ENCODE data around the gene FNDC10. TPM values are rescaled to one million over a fixed set of nuclear protein-coding genes. Genes with fewer than 3 reads are reported as not detected.

The FNDC10 gene
- total and polyA plus RNA-seq, 9 of the 15 experiments (the other 6 are each of a cell fraction or from before 2014, with no cell fraction given) = 0.08 to 6.3 (median 1.6) TPM

GRCh38 chr1:1554926-1555915, 44.7 kb downstream of the FNDC10 start (continued):
- 0 out of 2 replicates have a peak, but pooled peaks have one; percentile 52 for TF ChIP-seq ARID4B (CRISPR knock-in tag; IDR thresholded peaks at IDR 0.05)
- peak; percentile 21; the same call in 1 of the 2 replicates for TF ChIP-seq TFAP4 (CRISPR knock-in tag; IDR thresholded peaks at IDR 0.05; ENCODE audit: borderline replicate concordance)
- no peak for TF ChIP-seq FOXO4 (CRISPR knock-in tag; IDR thresholded peaks at IDR 0.05)
- no peak for TF ChIP-seq ZNF133 (CRISPR knock-in tag; IDR thresholded peaks at IDR 0.05)
- TF ChIP-seq RBM15 (IDR thresholded peaks at IDR 0.05; ENCODE audit: insufficient read depth, low read length) = no peak
- peak; percentile 55 for TF ChIP-seq MAX (CRISPR knock-in tag; IDR thresholded peaks at IDR 0.05)
- TF ChIP-seq E2F4 (CRISPR knock-in tag; IDR thresholded peaks at IDR 0.05; ENCODE audit: low read depth) = no peak
- TF ChIP-seq NFATC3 (IDR thresholded peaks at IDR 0.05) = no peak
- no peak for TF ChIP-seq KLF16 (IDR thresholded peaks at IDR 0.05)
- TF ChIP-seq XRCC3 (IDR thresholded peaks at IDR 0.05) = no peak
- TF ChIP-seq HMG20B (CRISPR knock-in tag; IDR thresholded peaks at IDR 0.05) = no peak
- TF ChIP-seq ZNF134 (CRISPR knock-in tag; conservative IDR thresholded peaks at IDR 0.05) = no peak
- TF ChIP-seq RNF2 (IDR thresholded peaks at IDR 0.05) = no peak
- no peak for TF ChIP-seq PCBP1 (IDR thresholded peaks at IDR 0.05; ENCODE audit: low read depth, low read length, poor library complexity, severe bottlenecking)
- no peak for TF ChIP-seq KAT7 (CRISPR knock-in tag; IDR thresholded peaks at IDR 0.05; ENCODE audit: borderline replicate concordance)
- TF ChIP-seq ZBTB33 (CRISPR knock-in tag; IDR thresholded peaks at IDR 0.05) = peak; percentile 78
- no peak for TF ChIP-seq EP400 (IDR thresholded peaks at IDR 0.05)

Data from K562 (cell line).